AG08395 (cell line): Measurements from ENCODE around the gene ARHGEF37.
"Not testable (repeated sequence)": the region's sequence is repeated elsewhere in the genome, so short reads cannot be mapped to it uniquely, and the experiment has no call there.

Experiments
- DNase-seq: peaks from one replicate; pipeline ENCODE4 v3.0.0; 2012; ENCODE audit warnings: mixed read lengths, low spot score

ARHGEF37 gene

GRCh38 chr5:149649730-149650129, 68.4 kb downstream of the ARHGEF37 start:
- DNase-seq, result not testable (repeated sequence)

- DNase-seq, result no peak
These were observed 70.4 kb downstream of the ARHGEF37 start for GRCh38 chr5:149651686-149652085.

- no peak for DNase-seq
These were observed 71.4 kb downstream of the ARHGEF37 start for GRCh38 chr5:149652697-149653096.

- DNase-seq, result no peak
These were observed 72.9 kb downstream of the ARHGEF37 start for GRCh38 chr5:149654231-149654630.

- no peak for DNase-seq
These were observed 73.7 kb downstream of the ARHGEF37 start for GRCh38 chr5:149654883-149655505.

GRCh38 chr5:149656576-149657182, 75.4 kb downstream of the ARHGEF37 start:
- no peak for DNase-seq

- DNase-seq, result no peak
These were observed 76.0 kb downstream of the ARHGEF37 start for GRCh38 chr5:149657324-149657723.

- no peak for DNase-seq
These were observed 77.0 kb downstream of the ARHGEF37 start for GRCh38 chr5:149658299-149658698.

- DNase-seq, result no peak
These were observed 82.8 kb downstream of the ARHGEF37 start for GRCh38 chr5:149664083-149664482.

GRCh38 chr5:149664666-149665415, 83.5 kb downstream of the ARHGEF37 start:
- DNase-seq, result no peak

- no peak for DNase-seq
These were observed 84.3 kb downstream of the ARHGEF37 start for GRCh38 chr5:149665416-149666175.

- no peak for DNase-seq
These were observed 85.0 kb downstream of the ARHGEF37 start for GRCh38 chr5:149666212-149666852.

- DNase-seq, result peak; percentile 28
These were observed 86.0 kb downstream of the ARHGEF37 start for GRCh38 chr5:149667084-149667828.

- no peak for DNase-seq
These were observed 86.6 kb downstream of the ARHGEF37 start for GRCh38 chr5:149667829-149668330.

GRCh38 chr5:149669273-149669672, 88.0 kb downstream of the ARHGEF37 start:
- DNase-seq, result not testable (repeated sequence)

GRCh38 chr5:149671544-149671943, 90.2 kb downstream of the ARHGEF37 start:
- DNase-seq, result no peak

- no peak for DNase-seq
These were observed 91.6 kb downstream of the ARHGEF37 start for GRCh38 chr5:149672701-149673476.

GRCh38 chr5:149674686-149675085, 93.4 kb downstream of the ARHGEF37 start:
- no peak for DNase-seq

- no peak for DNase-seq
These were observed 94.4 kb downstream of the ARHGEF37 start for GRCh38 chr5:149675610-149676201.

GRCh38 chr5:149677731-149678130, 96.4 kb downstream of the ARHGEF37 start:
- no peak for DNase-seq
